K562 (cell line): ENCODE results near the gene SLC34A3. TPM values are rescaled to one million over a fixed set of nuclear protein-coding genes. Genes with fewer than 3 reads are reported as not detected.

Source experiments
- FIP1L1 ChIP-seq: fragments of 200-400 bp; formaldehyde crosslinking; IDR thresholded peaks from 2 replicates; pipeline ENCODE4 v1.6.1; 2018; ENCODE audit warnings: mild to moderate bottlenecking, low read depth, low read length; ENCODE audit not compliant: poor library complexity, severe bottlenecking
- HDAC2 ChIP-seq: fragments of 450-650 bp; IDR thresholded peaks from 2 replicates; pipeline ENCODE4 v1.6.1; 2016; ENCODE audit warnings: mild to moderate bottlenecking
- IRF2 ChIP-seq: sonication (generic); formaldehyde crosslinking; IDR thresholded peaks from 2 replicates; pipeline ENCODE4 v1.8.1; 2022; ENCODE audit warnings: mild to moderate bottlenecking, missing genetic modification reagents
- LCOR ChIP-seq: sonication (generic); formaldehyde crosslinking; IDR thresholded peaks from 2 replicates; pipeline ENCODE4 v1.8.0; 2022; ENCODE audit warnings: mild to moderate bottlenecking, missing genetic modification reagents
- POLR2G ChIP-seq: fragments of 200-400 bp; formaldehyde crosslinking; IDR thresholded peaks from 2 replicates; pipeline ENCODE4 v1.6.1; 2017; ENCODE audit warnings: low read depth, mild to moderate bottlenecking, antibody characterized with exemption, low read length, moderate library complexity
- RBFOX2 ChIP-seq: fragments of 200-400 bp; formaldehyde crosslinking; IDR thresholded peaks from 2 replicates; pipeline ENCODE4 v1.6.1; 2017; ENCODE audit warnings: low read depth, mild to moderate bottlenecking, low read length, moderate library complexity
- RBM22 ChIP-seq: fragments of 200-400 bp; formaldehyde crosslinking; IDR thresholded peaks from 2 replicates; pipeline ENCODE4 v1.6.1; 2018; ENCODE audit warnings: low read length, low read depth; ENCODE audit not compliant: poor library complexity, severe bottlenecking
- SIN3A ChIP-seq, 2 experiments: fragments of 150-350 bp in 1 of 2; IDR thresholded peaks; 2 replicates each; pipeline ENCODE4 v1.6.1; 2011 to 2016; ENCODE audit warnings: borderline replicate concordance in 2 of 2, low read depth in 2 of 2, low read length in 2 of 2, mild to moderate bottlenecking in 2 of 2, moderate library complexity in 2 of 2; ENCODE audit not compliant: control insufficient read depth in 1 of 2
- ZBTB33 ChIP-seq: sonication (generic); formaldehyde crosslinking; IDR thresholded peaks from 2 replicates; pipeline ENCODE4 v1.8.1; 2023; ENCODE audit warnings: mild to moderate bottlenecking, missing genetic modification reagents
- ZNF77 ChIP-seq: fragments of 250-450 bp; sonication (Bioruptor Pico); IDR thresholded peaks from 2 replicates; pipeline ENCODE4 v1.5.0; 2020
- polyA plus RNA-seq, 8 experiments: library from polyadenylated mRNA; depleted of rRNA in 4 of 8; stranded (reverse) in 5 of 8; unstranded in 3 of 8; fragments of >200 nt; fragmentation: Nextera tagmentation in 2 of 8; fragmentation: Illumina TruSeq in 1 of 8; extraction: Ambion mirVana in 2 of 8; extraction: Trizol in 1 of 8; gene quantifications; 2 replicates each; pipeline versions ENCODE4 v1.2.1 to v1.2.3, GENCODE V29; 2011 to 2014; ENCODE audit warnings: inconsistent platforms in 1 of 8, missing spikeins in 1 of 8
- total RNA-seq, 7 experiments: library from RNA; depleted of rRNA in 6 of 7; stranded (reverse); fragments of >200 nt in 6 of 7; fragmentation: Illumina TruSeq in 2 of 7; extraction: Trizol in 2 of 7; gene quantifications; 2 replicates each; pipeline versions ENCODE4 v1.2.1 to v1.2.3, GENCODE V29; 2011 to 2021; ENCODE audit warnings: low replicate concordance in 1 of 7
- TF ChIP-seq, protein P1 (sequence below): sonication (generic); formaldehyde crosslinking; IDR thresholded peaks from 2 replicates; pipeline ENCODE4 v1.8.1; 2023; ENCODE audit warnings: mild to moderate bottlenecking, missing genetic modification reagents, moderate library complexity

Gene SLC34A3
- total and polyA plus RNA-seq, 9 of the 15 experiments (the other 6 are each of a cell fraction or from before 2014, with no cell fraction given), result not detected

DNA sequence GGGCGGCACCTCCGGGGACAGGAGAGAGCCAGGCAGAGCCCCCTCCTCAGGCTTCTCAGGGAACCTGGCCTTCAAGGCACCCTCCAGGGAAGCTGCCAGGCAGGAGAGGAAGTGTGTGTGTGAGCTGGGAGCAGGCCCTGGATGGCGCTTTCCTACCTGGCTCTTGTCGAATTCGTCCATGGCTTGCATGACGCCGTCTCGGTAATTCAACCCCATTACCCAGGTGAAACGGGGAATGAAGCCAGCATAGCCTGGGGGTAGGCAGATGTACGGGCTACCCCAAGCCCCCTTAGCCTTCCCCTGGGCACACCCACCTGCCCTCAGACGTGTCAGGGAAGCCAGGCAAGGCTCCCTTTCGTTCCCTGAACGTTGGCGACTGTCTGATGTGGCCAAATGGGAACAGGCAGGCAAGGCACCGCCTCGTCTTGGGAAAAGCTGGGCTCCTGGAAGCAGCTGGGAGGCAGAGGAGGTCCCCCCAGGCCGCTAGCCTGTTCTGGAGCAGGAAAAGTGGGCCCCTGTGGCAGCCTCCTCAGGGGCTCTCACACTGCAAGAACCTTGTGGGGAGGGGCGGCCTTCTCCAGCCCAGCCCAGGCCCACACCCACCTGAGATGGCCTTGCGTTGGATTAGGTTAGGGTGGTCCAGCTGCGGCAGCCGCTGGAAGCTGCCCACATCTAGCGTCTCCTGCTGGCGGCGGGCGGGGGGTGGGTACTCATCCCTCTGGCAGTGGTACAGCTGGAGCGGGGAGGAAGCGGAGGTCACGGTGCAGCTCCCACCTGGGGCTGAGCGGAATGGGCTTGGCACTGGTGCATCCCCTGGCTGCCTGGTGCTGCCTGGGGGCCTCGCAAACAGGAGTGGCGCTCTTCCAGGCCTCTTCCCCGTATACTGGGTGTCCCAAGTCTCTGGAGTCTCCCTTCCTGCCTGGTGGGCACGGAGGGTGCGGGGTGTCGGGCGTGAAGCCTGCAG, 14.1 kb downstream of the SLC34A3 start (continued):
- TF ChIP-seq RBFOX2 (peak; percentile 79), LCOR (CRISPR knock-in tag) (0 out of 2 replicates have a peak, but pooled peaks have one; percentile 36), HDAC2 (no peak), ZNF77 (CRISPR knock-in tag) (0 out of 2 replicates have a peak, but pooled peaks have one; percentile 4), IRF2 (peak; percentile 46; the same call in 1 of the 2 replicates), ZBTB33 (CRISPR knock-in tag) (peak; percentile 89), SIN3A (IDR thresholded peaks at IDR 0.05; ENCODE audit: borderline replicate concordance in 2 of 2, control insufficient read depth in 1 of 2, low read depth in 2 of 2, low read length in 2 of 2) (peak in 1 of 2 experiments; percentile 10; a peak in 1 of 4 replicates), RBM22 (peak; percentile 88), FIP1L1 (peak; percentile 56), POLR2G (peak; percentile 88)
- TF ChIP-seq, protein P1, sequence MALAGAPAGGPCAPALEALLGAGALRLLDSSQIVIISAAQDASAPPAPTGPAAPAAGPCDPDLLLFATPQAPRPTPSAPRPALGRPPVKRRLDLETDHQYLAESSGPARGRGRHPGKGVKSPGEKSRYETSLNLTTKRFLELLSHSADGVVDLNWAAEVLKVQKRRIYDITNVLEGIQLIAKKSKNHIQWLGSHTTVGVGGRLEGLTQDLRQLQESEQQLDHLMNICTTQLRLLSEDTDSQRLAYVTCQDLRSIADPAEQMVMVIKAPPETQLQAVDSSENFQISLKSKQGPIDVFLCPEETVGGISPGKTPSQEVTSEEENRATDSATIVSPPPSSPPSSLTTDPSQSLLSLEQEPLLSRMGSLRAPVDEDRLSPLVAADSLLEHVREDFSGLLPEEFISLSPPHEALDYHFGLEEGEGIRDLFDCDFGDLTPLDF (CRISPR knock-in tag), result peak; percentile 32; the same call in 1 of the 2 replicates
